Panc1 (cell line): ENCODE data around the gene GSK3B.

Source experiments
- CTCF ChIP-seq: fragments of 450-650 bp; IDR thresholded peaks from 2 replicates; pipeline ENCODE4 v1.5.1; 2017; ENCODE audit warnings: mild to moderate bottlenecking
- REST ChIP-seq, 2 experiments: IDR thresholded peaks; 2 replicates each; pipeline ENCODE4 v1.6.1; 2011 to 2012; ENCODE audit warnings: low read depth in 2 of 2, control low read depth in 1 of 2, low read length in 1 of 2, mild to moderate bottlenecking in 1 of 2, moderate library complexity in 1 of 2; ENCODE audit not compliant: insufficient read depth in 1 of 2

- TF ChIP-seq REST (IDR thresholded peaks at IDR 0.05; ENCODE audit: insufficient read depth in 1 of 2, low read depth in 2 of 2, low read length in 1 of 2) (no peak), CTCF (no peak; the same call in 1 of the 2 replicates)
These were observed 210.6 kb downstream of the GSK3B start for GRCh38 chr3:119883461-119884160.
